ENCODE measurements around the gene PPP2R3C.

DNA sequence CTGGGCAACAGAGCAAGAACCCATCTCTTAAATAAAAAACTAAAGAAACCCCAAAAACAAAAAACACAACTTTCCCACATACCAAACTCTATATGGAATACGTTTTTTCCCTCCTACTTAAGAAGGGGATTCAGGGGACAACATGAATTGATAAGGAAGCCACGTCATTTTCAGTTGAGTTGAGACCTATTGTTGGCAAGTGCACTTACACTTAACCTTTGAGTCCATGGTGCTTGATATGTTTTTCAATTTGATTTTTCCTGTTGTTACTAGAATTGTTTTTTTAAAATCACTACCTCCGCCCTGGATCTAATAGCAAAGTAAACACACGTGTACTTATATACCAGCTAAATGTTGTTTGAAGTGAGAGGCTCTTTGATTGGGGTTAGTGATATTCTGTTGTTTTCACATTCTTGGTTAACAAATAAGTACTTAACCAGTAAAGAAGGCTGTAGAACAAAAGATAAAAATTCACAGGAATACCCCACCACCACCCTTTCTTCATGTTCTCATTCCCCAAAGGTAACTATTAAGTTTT is 73.7 kb downstream of the PPP2R3C start:
- TF ChIP-seq YY1 (IDR thresholded peaks at IDR 0.05; ENCODE audit: insufficient read depth, insufficient read length): no peak
- no peak for TF ChIP-seq SUZ12 (IDR thresholded peaks at IDR 0.05; ENCODE audit: extremely low read depth, insufficient read depth, insufficient read length)
